RWPE2 (cell line): ENCODE data around the gene ARMH1.

ENCODE experiments used
- ATAC-seq: fragments of 200-7000 bp; cut with Tn5 transposase; 3 replicates; pipeline ENCODE4 v1.9.1; 2021; ENCODE audit warnings: low read depth
- DNase-seq: peaks from one replicate; pipeline ENCODE4 v3.0.0-alpha.2; 2020; ENCODE audit warnings: low spot score
- H3K27ac ChIP-seq: fragments of 450-650 bp; 2 replicates; pipeline ENCODE4 v1.5.1; 2017; ENCODE audit warnings: mild to moderate bottlenecking; ENCODE audit not compliant: poor library complexity, severe bottlenecking
- H3K27me3 ChIP-seq: fragments of 250-450 bp; sonication (Bioruptor Pico); 2 replicates; pipeline ENCODE4 v1.5.1; 2021; ENCODE audit warnings: mild to moderate bottlenecking, moderate library complexity; ENCODE audit not compliant: insufficient read depth, poor library complexity, severe bottlenecking
- H3K36me3 ChIP-seq: fragments of 250-450 bp; sonication (Bioruptor Pico); 2 replicates; pipeline ENCODE4 v1.5.1; 2020; ENCODE audit warnings: low read depth, mild to moderate bottlenecking, moderate library complexity
- H3K4me1 ChIP-seq: fragments of 250-450 bp; sonication (Bioruptor Pico); 2 replicates; pipeline ENCODE4 v1.5.1; 2021; ENCODE audit warnings: mild to moderate bottlenecking, moderate library complexity; ENCODE audit not compliant: insufficient read depth, poor library complexity, severe bottlenecking
- H3K4me3 ChIP-seq: fragments of 250-450 bp; sonication (Bioruptor Pico); 2 replicates; pipeline ENCODE4 v1.5.1; 2021; ENCODE audit warnings: mild to moderate bottlenecking, moderate library complexity; ENCODE audit not compliant: severe bottlenecking
- H3K9me3 ChIP-seq: fragments of 250-450 bp; sonication (Bioruptor Pico); 2 replicates; pipeline ENCODE4 v1.5.1; 2021; ENCODE audit warnings: mild to moderate bottlenecking, moderate library complexity; ENCODE audit not compliant: severe bottlenecking
- CTCF ChIP-seq: fragments of 450-650 bp; IDR thresholded peaks from one replicate; pipeline ENCODE4 v1.5.1; 2017; ENCODE audit warnings: mild to moderate bottlenecking, moderate library complexity; ENCODE audit not compliant: poor library complexity, severe bottlenecking

The ARMH1 gene

GRCh38 chr1:44670751-44671640 is 3.5 kb upstream of the ARMH1 start:
- Histone ChIP-seq H3K9me3 (no peaks in the 10 kb centered on the region), H3K4me3 (no peak overlapping the region), H3K4me1 (peaks cover 8% of the 10 kb centered on the region), H3K27me3 (no peaks in the 10 kb centered on the region), H3K36me3 (no peaks in the 10 kb centered on the region), H3K27ac (no peak overlapping the region)
- no peak for DNase-seq
- no peak for TF ChIP-seq CTCF
- ATAC-seq: no peak

DNA sequence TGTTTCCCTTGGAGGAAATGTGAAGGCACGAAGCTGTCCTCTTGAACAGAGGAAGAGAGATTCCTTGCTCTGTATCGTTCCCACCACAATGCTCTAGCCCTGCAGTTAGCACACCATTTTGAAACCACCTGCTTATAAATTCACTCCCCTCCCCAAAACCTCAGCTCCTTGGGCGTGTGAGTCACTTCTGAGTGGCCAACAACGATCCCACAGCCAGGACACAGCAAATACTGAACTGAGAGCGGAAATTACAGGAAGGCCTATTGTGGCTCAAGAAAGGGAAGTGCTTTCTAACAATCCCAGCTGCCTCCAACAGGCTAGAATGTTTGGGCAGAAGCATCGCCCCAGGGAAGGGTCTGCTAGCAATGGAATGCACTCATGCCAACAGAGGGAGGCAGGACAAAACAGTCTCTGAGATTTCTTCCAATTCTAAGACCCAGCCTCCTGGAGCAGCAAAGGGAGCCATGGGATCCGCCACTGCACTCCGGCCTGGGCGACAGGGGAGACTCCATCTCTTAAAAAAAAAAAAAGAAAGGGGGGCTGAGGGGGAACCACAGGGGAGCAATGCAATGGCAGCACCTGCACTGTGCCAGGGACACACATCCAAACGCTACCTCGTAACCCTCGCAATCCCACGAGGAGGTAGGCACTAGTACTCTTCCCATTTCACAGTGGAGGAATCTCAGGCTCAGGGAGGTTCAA is 2.1 kb upstream of the ARMH1 start:
- no peak for DNase-seq
- no peaks in the 10 kb centered on the region for H3K27me3 ChIP-seq
- H3K27ac ChIP-seq: peak overlapping the region; percentile 55

DNA sequence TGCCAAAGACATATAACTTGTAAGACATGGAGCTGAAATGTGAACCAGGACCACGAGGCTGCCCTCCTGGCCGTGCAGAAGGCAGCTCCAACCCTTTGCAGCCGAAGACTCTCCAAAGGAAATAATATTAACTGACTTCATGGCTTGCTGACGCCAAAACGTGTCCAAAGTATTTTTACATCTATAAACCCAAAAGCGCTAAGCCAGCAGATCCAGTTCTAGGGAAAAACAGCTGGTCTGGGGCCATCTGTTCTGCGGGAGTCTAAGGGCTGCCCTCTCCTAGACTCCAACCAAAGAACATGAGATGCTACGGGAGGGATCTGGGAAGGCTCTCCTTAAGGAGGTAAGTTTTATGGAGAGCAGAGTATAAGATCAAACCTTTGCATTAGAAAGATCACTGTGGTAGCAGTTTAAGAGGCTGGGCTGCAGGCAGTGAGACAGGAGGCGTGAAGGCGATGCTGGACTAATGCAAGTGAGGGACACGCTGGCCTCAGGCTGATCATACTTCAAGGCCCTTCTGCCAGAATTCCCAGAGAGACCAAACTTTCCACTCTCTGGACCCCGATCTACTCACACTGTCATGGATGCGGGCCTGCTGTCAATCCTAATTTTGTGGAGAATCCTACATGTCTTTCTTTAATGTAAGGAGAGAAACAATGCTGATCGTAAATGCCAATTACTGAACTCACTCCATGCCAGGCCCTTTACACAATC is 1.4 kb upstream of the ARMH1 start:
- Histone ChIP-seq H3K9me3 (no peaks in the 10 kb centered on the region), H3K4me1 (peaks cover 19% of the 10 kb centered on the region), H3K36me3 (no peaks in the 10 kb centered on the region), H3K27ac (peak overlapping the region; percentile 55), H3K27me3 (no peaks in the 10 kb centered on the region), H3K4me3 (peak overlapping the region; percentile 57)
- DNase-seq: no peak
- TF ChIP-seq CTCF: no peak
- no peak for ATAC-seq

More for the DNA sequence above, 2.1 kb upstream of the ARMH1 start:
- no peak for ATAC-seq
- Histone ChIP-seq H3K4me3 (no peak overlapping the region), H3K9me3 (no peaks in the 10 kb centered on the region), H3K4me1 (peaks cover 19% of the 10 kb centered on the region), H3K36me3 (no peaks in the 10 kb centered on the region)
- no peak for TF ChIP-seq CTCF

DNA sequence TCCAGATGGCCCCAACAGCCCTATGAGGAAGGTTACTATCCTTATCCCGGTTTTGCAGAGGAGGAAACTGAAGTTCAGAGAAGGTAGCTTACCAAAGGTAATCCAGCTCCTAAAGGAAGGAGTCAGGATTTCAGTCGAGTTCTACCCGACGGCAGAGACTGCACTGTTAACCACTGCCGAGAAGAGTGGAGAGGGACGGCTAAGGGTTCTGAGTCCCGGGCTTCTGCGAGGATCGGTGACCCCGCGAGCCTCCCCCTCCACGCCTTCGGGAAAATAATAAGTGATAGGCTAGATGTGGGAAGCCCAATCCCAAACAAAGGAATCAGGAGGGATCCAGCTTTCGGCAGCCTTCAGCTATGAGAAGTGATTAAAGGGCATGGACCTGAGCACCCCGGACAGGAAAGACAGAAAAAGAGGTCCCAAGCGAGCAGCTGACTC is 820 bp upstream of the ARMH1 start:
- ATAC-seq: peak; percentile 0

More for the DNA sequence above, 820 bp upstream of the ARMH1 start:
- Histone ChIP-seq H3K4me3 (peak overlapping the region; percentile 57), H3K9me3 (no peaks in the 10 kb centered on the region), H3K4me1 (peaks cover 19% of the 10 kb centered on the region), H3K36me3 (no peaks in the 10 kb centered on the region), H3K27me3 (no peaks in the 10 kb centered on the region), H3K27ac (peak overlapping the region; percentile 55)
- no peak for DNase-seq
- TF ChIP-seq CTCF: no peak
